Panc1 (cell line): ENCODE results near the gene ITGB3.

Experiments used
- POLR2AphosphoS5 ChIP-seq: IDR thresholded peaks from 2 replicates; pipeline ENCODE4 v1.6.1; 2012; ENCODE audit warnings: mild to moderate bottlenecking, low read depth, low read length, moderate library complexity
- TF ChIP-seq, protein P1 (sequence below): fragments of 450-650 bp; IDR thresholded peaks from 2 replicates; pipeline ENCODE4 v1.5.1; 2017; ENCODE audit warnings: mild to moderate bottlenecking
- TF ChIP-seq, protein P2 (sequence below), 2 experiments: IDR thresholded peaks; 2 replicates each; pipeline ENCODE4 v1.6.1; 2011 to 2012; ENCODE audit warnings: low read depth in 2 of 2, control low read depth in 1 of 2, low read length in 1 of 2, mild to moderate bottlenecking in 1 of 2, moderate library complexity in 1 of 2; ENCODE audit not compliant: insufficient read depth in 1 of 2

DNA sequence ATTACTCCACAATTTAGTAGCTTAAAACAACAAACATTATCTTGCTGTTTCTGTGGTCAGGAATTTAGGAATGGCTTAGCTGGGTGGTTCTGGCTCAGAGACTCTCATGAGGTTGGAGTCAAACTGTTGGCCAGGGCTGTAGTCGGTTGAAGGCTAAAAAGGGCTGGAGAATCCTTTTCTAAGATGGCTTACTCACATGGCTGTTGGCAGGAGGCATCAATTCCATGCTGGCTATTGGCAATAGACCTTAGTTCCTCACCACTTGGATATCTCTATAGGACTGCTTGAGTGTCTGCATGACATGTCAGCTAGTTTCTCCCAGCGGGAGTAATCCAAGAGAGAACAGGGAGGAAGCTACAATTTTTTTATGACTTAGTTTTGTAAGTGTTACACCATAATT is 63.5 kb downstream of the ITGB3 start:
- TF ChIP-seq, protein P1, sequence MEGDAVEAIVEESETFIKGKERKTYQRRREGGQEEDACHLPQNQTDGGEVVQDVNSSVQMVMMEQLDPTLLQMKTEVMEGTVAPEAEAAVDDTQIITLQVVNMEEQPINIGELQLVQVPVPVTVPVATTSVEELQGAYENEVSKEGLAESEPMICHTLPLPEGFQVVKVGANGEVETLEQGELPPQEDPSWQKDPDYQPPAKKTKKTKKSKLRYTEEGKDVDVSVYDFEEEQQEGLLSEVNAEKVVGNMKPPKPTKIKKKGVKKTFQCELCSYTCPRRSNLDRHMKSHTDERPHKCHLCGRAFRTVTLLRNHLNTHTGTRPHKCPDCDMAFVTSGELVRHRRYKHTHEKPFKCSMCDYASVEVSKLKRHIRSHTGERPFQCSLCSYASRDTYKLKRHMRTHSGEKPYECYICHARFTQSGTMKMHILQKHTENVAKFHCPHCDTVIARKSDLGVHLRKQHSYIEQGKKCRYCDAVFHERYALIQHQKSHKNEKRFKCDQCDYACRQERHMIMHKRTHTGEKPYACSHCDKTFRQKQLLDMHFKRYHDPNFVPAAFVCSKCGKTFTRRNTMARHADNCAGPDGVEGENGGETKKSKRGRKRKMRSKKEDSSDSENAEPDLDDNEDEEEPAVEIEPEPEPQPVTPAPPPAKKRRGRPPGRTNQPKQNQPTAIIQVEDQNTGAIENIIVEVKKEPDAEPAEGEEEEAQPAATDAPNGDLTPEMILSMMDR = no peak
- no peak for TF ChIP-seq POLR2AphosphoS5
- TF ChIP-seq, protein P2, sequence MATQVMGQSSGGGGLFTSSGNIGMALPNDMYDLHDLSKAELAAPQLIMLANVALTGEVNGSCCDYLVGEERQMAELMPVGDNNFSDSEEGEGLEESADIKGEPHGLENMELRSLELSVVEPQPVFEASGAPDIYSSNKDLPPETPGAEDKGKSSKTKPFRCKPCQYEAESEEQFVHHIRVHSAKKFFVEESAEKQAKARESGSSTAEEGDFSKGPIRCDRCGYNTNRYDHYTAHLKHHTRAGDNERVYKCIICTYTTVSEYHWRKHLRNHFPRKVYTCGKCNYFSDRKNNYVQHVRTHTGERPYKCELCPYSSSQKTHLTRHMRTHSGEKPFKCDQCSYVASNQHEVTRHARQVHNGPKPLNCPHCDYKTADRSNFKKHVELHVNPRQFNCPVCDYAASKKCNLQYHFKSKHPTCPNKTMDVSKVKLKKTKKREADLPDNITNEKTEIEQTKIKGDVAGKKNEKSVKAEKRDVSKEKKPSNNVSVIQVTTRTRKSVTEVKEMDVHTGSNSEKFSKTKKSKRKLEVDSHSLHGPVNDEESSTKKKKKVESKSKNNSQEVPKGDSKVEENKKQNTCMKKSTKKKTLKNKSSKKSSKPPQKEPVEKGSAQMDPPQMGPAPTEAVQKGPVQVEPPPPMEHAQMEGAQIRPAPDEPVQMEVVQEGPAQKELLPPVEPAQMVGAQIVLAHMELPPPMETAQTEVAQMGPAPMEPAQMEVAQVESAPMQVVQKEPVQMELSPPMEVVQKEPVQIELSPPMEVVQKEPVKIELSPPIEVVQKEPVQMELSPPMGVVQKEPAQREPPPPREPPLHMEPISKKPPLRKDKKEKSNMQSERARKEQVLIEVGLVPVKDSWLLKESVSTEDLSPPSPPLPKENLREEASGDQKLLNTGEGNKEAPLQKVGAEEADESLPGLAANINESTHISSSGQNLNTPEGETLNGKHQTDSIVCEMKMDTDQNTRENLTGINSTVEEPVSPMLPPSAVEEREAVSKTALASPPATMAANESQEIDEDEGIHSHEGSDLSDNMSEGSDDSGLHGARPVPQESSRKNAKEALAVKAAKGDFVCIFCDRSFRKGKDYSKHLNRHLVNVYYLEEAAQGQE (IDR thresholded peaks at IDR 0.05; ENCODE audit: insufficient read depth in 1 of 2, low read depth in 2 of 2, low read length in 1 of 2) = no peak
